ENCODE data around the gene ECT2.
"Not testable (repeated sequence)": the region's sequence is repeated elsewhere in the genome, so short reads cannot be mapped to it uniquely, and the experiment has no call there.

DNA sequence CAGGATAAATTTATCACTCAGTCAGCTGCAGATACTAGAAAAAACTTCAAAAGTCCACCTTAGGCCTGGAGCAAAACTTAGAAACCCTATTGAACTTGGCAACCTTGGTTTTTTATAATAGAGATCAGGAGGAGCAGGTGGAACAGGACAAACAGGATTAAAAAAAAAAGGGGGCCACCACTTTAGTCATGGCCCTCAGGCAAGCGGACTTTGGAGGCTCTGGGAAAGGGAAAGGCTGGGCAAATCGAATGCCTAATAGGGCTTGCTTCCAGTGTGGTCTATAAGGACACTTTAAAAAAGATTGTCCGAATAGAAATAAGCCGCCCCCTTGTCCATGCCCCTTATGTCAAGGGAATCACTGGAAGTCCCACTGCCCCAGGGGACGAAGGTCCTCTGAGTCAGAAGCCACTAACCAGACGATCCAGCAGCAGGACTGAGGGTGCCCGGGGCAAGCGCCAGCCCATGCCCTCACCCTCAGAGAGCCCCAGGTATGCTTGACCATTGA, 27.9 kb upstream of the ECT2 start:
- TF ChIP-seq CTCF, POLR2A (IDR thresholded peaks at IDR 0.05): not testable (repeated sequence)

All from thyroid gland (tissue), 4 donors.